H1 (cell line): Measurements from ENCODE around the gene COL4A2. TPM values are rescaled to one million over a fixed set of nuclear protein-coding genes. Genes with fewer than 3 reads are reported as not detected.

ENCODE experiments used
- CTCF ChIA-PET: fragments of 300-600 bp; sonication (Branson Sonifier 250); formaldehyde crosslinking; loops from one replicate; lab custom pipeline; 2021; ENCODE audit not compliant: partially characterized antibody; lab: Charles Lee
- POLR2A ChIA-PET: fragments of 300-600 bp; sonication (Branson Sonifier 250); formaldehyde crosslinking; loops from one replicate; lab custom pipeline; 2021; ENCODE audit warnings: inconsistent platforms; ENCODE audit not compliant: partially characterized antibody; lab: Charles Lee
- DNase-seq, 2 experiments: peaks; one replicate each; pipeline versions ENCODE4 v3.0.0 to v3.0.0-alpha.2; 2010 to 2022; ENCODE audit warnings: low spot score in 2 of 2, low read depth in 1 of 2, mixed read lengths in 1 of 2
- FAIRE-seq: peaks from 2 replicates; lab custom pipeline; 2011; peaks lifted over from hg19 to GRCh38; lab: Jason Lieb, UNC
- H2AFZ ChIP-seq: 2 replicates; pipeline ENCODE4 v1.8.1; 2012; ENCODE audit warnings: low read length, inconsistent platforms
- H2AK5ac ChIP-seq: 2 replicates; pipeline ENCODE4 v1.6.1; 2013; ENCODE audit warnings: low read depth, low read length
- H2BK120ac ChIP-seq: replicated peaks from 2 replicates; pipeline ENCODE3; 2013; ENCODE audit warnings: low read depth, low read length, inconsistent platforms
- H2BK12ac ChIP-seq: 2 replicates; pipeline ENCODE4 v1.6.1; 2013; ENCODE audit warnings: low read depth, low read length
- H2BK15ac ChIP-seq: 2 replicates; pipeline ENCODE4 v1.6.1; 2013; ENCODE audit warnings: low read length
- H2BK20ac ChIP-seq: 2 replicates; pipeline ENCODE4 v1.6.1; 2013; ENCODE audit warnings: low read length
- H2BK5ac ChIP-seq: 2 replicates; pipeline ENCODE4 v1.6.1; 2013; ENCODE audit warnings: low read depth, low read length
- H3K14ac ChIP-seq: 2 replicates; pipeline ENCODE4 v1.6.1; 2013; ENCODE audit warnings: inconsistent platforms; ENCODE audit not compliant: insufficient read length
- H3K18ac ChIP-seq: 2 replicates; pipeline ENCODE4 v1.6.1; 2013; ENCODE audit warnings: low read length; ENCODE audit errors: extremely low read depth
- H3K23ac ChIP-seq: 2 replicates; pipeline ENCODE4 v1.6.1; 2013; ENCODE audit warnings: inconsistent platforms; ENCODE audit not compliant: insufficient read length
- H3K23me2 ChIP-seq: 2 replicates; pipeline ENCODE4 v1.6.1; 2013; ENCODE audit warnings: low read depth, low read length
- H3K27ac ChIP-seq: 2 replicates; pipeline ENCODE4 v1.6.1; 2011; ENCODE audit warnings: low read depth, low read length, inconsistent platforms
- H3K27me3 ChIP-seq, 4 experiments: replicated peaks in 1 of 4; 1 replicate in 1 of 4; 2 replicates in 3 of 4; pipeline versions ENCODE4 v1.6.1 to v1.8.1; 2011 to 2013; ENCODE audit warnings: low read length in 3 of 4, mild to moderate bottlenecking in 3 of 4, inconsistent platforms in 2 of 4, mixed read lengths in 2 of 4, moderate library complexity in 1 of 4; ENCODE audit not compliant: control insufficient read depth in 3 of 4, insufficient read depth in 3 of 4; ENCODE audit errors: extremely low read depth in 1 of 4
- H3K36me3 ChIP-seq, 4 experiments: 2 replicates each; pipeline versions ENCODE4 v1.6.1 to v1.8.1; 2011 to 2013; ENCODE audit warnings: mild to moderate bottlenecking in 4 of 4, low read length in 3 of 4, moderate library complexity in 2 of 4, control low read depth in 1 of 4, inconsistent platforms in 1 of 4; ENCODE audit not compliant: insufficient read depth in 4 of 4, control insufficient read depth in 2 of 4
- H3K4ac ChIP-seq: replicated peaks from 2 replicates; pipeline ENCODE3; 2013; ENCODE audit warnings: low read length, low read depth, mixed read lengths, inconsistent platforms; ENCODE audit not compliant: insufficient read length
- H3K4me1 ChIP-seq, 4 experiments: replicated peaks in 1 of 4; 1 replicate in 1 of 4; 2 replicates in 3 of 4; pipeline versions ENCODE4 v1.6.1 to v1.8.1; 2011 to 2013; ENCODE audit warnings: low read length in 3 of 4, inconsistent platforms in 2 of 4, mixed read lengths in 1 of 4; ENCODE audit not compliant: insufficient read depth in 4 of 4, control insufficient read depth in 3 of 4
- H3K4me2 ChIP-seq, 2 experiments: 2 replicates each; pipeline versions ENCODE4 v1.6.1 to v1.8.1; 2011 to 2013; ENCODE audit warnings: low read depth in 2 of 2, low read length in 2 of 2, control low read depth in 1 of 2, inconsistent platforms in 1 of 2, mild to moderate bottlenecking in 1 of 2; ENCODE audit not compliant: insufficient read depth in 1 of 2
- H3K4me3 ChIP-seq, 4 experiments: fragments of 200-600, 300-600 bp in 1 of 4; sonication (generic), shearing (Covaris generic), sonication (Bioruptor Twin) in 1 of 4; 2 replicates each; pipeline versions ENCODE4 v1.5.1 to v1.8.1; 2011 to 2016; ENCODE audit warnings: low read length in 4 of 4, low read depth in 3 of 4, control low read depth in 2 of 4, inconsistent platforms in 2 of 4, mild to moderate bottlenecking in 2 of 4, mixed read lengths in 1 of 4, moderate library complexity in 1 of 4; ENCODE audit not compliant: insufficient read depth in 2 of 4; ENCODE audit errors: extremely low read depth in 1 of 4
- H3K56ac ChIP-seq: replicated peaks from 2 replicates; pipeline ENCODE3; 2013; ENCODE audit warnings: low read depth, mild to moderate bottlenecking, mixed read lengths, low read length, inconsistent platforms; ENCODE audit not compliant: insufficient read length
- H3K79me1 ChIP-seq: 2 replicates; pipeline ENCODE4 v1.6.1; 2013; ENCODE audit warnings: low read depth, low read length, control low read depth
- H3K79me2 ChIP-seq, 2 experiments: 2 replicates each; pipeline versions ENCODE4 v1.6.1 to v1.8.1; 2012 to 2013; ENCODE audit warnings: low read length in 2 of 2, mild to moderate bottlenecking in 2 of 2, inconsistent platforms in 1 of 2; ENCODE audit not compliant: insufficient read depth in 2 of 2, control insufficient read depth in 1 of 2
- H3K9ac ChIP-seq, 4 experiments: replicated peaks in 1 of 4; 1 replicate in 1 of 4; 2 replicates in 3 of 4; pipeline versions ENCODE4 v1.6.1 to v1.8.1; 2011 to 2013; ENCODE audit warnings: low read depth in 3 of 4, low read length in 3 of 4, control low read depth in 2 of 4, mild to moderate bottlenecking in 2 of 4, moderate library complexity in 2 of 4, inconsistent platforms in 1 of 4; ENCODE audit errors: extremely low read depth in 1 of 4
- H3K9me3 ChIP-seq, 2 experiments: 2 replicates each; pipeline versions ENCODE4 v1.6.1 to v1.8.1; 2012 to 2013; ENCODE audit warnings: mild to moderate bottlenecking in 2 of 2, moderate library complexity in 2 of 2, control low read depth in 1 of 2, inconsistent platforms in 1 of 2, low read depth in 1 of 2, low read length in 1 of 2, mixed read lengths in 1 of 2; ENCODE audit not compliant: insufficient read depth in 2 of 2
- H4K20me1 ChIP-seq, 2 experiments: replicated peaks in 1 of 2; 2 replicates each; pipeline versions ENCODE3 to v1.8.1; 2011 to 2013; ENCODE audit warnings: inconsistent platforms in 2 of 2, low read length in 2 of 2, mild to moderate bottlenecking in 1 of 2; ENCODE audit not compliant: insufficient read depth in 2 of 2, control insufficient read depth in 1 of 2
- H4K5ac ChIP-seq: 2 replicates; pipeline ENCODE4 v1.6.1; 2013; ENCODE audit warnings: low read length, low read depth, mixed read lengths, inconsistent platforms; ENCODE audit not compliant: insufficient read length
- H4K8ac ChIP-seq: 2 replicates; pipeline ENCODE4 v1.8.0; 2013; ENCODE audit warnings: mild to moderate bottlenecking, moderate library complexity, low read length, inconsistent platforms; ENCODE audit not compliant: insufficient read depth; ENCODE audit errors: extremely low read depth
- H4K91ac ChIP-seq: replicated peaks from 2 replicates; pipeline ENCODE3; 2013; ENCODE audit warnings: low read length, mixed read lengths, inconsistent platforms; ENCODE audit not compliant: insufficient read length
- BRCA1 ChIP-seq: IDR thresholded peaks from 2 replicates; pipeline ENCODE4 v1.6.1; 2012; ENCODE audit warnings: low read depth, low read length, improper control_type of control experiment
- CBX8 ChIP-seq: fragments of 300-800, 300-1000 bp; sonication (generic); IDR thresholded peaks from 2 replicates; pipeline ENCODE4 v1.7.1; 2016; ENCODE audit warnings: low read depth, low read length, borderline replicate concordance
- CEBPB ChIP-seq: IDR thresholded peaks from 2 replicates; pipeline ENCODE4 v1.6.1; 2012; ENCODE audit warnings: low read depth, low read length
- EZH2 ChIP-seq: fragments of 200-600 bp; sonication (generic); IDR thresholded peaks from 2 replicates; pipeline ENCODE4 v1.7.1; 2012; ENCODE audit warnings: low read depth, mild to moderate bottlenecking, moderate library complexity, low read length, inconsistent platforms; ENCODE audit not compliant: severe bottlenecking
- HDAC2 ChIP-seq, 2 experiments: fragments of 300-600 bp in 1 of 2; sonication (generic) in 1 of 2; IDR thresholded peaks; 2 replicates each; pipeline ENCODE4 v1.6.1; 2011 to 2012; ENCODE audit warnings: low read depth in 2 of 2, low read length in 2 of 2, mild to moderate bottlenecking in 2 of 2, moderate library complexity in 2 of 2, borderline replicate concordance in 1 of 2, inconsistent platforms in 1 of 2
- MAX ChIP-seq: IDR thresholded peaks from 2 replicates; pipeline ENCODE4 v1.6.1; 2012; ENCODE audit warnings: inconsistent platforms
- NANOG ChIP-seq: IDR thresholded peaks from 2 replicates; pipeline ENCODE4 v1.6.1; 2011; ENCODE audit warnings: low read length, low read depth, mild to moderate bottlenecking, inconsistent platforms; ENCODE audit not compliant: insufficient read depth, poor library complexity, severe bottlenecking
- SIN3A ChIP-seq, 2 experiments: IDR thresholded peaks in 1 of 2; conservative IDR thresholded peaks in 1 of 2; 2 replicates each; pipeline ENCODE4 v1.6.1; 2011 to 2012; ENCODE audit warnings: low read length in 2 of 2, improper control_type of control experiment in 1 of 2, low read depth in 1 of 2, mild to moderate bottlenecking in 1 of 2
- SIX5 ChIP-seq: IDR thresholded peaks from 2 replicates; pipeline ENCODE4 v1.6.1; 2011; ENCODE audit warnings: mild to moderate bottlenecking, low read depth, low read length
- TBP ChIP-seq: IDR thresholded peaks from 2 replicates; pipeline ENCODE4 v1.6.1; 2011; ENCODE audit warnings: low read depth, low read length, improper control_type of control experiment
- WGBS, 2 experiments: shearing (Covaris generic) in 1 of 2; methylation state at CpG; one replicate each; pipeline versions ENCODE4 v1.1.6 to v1.1.7; 2013 to 2015; ENCODE audit warnings: low lambda C conversion rate in 2 of 2, mixed read lengths in 2 of 2, inconsistent platforms in 1 of 2, low coverage in 1 of 2, missing lambda C conversion rate in 1 of 2; ENCODE audit not compliant: insufficient replicate concordance in 2 of 2, insufficient coverage in 1 of 2, insufficient read length in 1 of 2; ENCODE audit errors: extremely low coverage in 1 of 2, missing lambda C conversion rate in 1 of 2; 5-methylcytosine and 5-hydroxymethylcytosine counted together
- polyA plus RNA-seq, 7 experiments: library from polyadenylated mRNA; depleted of rRNA in 3 of 7; stranded (reverse) in 5 of 7; unstranded in 2 of 7; fragments of >200 nt in 5 of 7; fragments of 200-250 nt in 2 of 7; gene quantifications; 1 replicate in 5 of 7; 2 replicates in 1 of 7; 4 replicates in 1 of 7; pipeline versions ENCODE4 v1.2.1 to v1.2.3, GENCODE V29; 2011 to 2013; ENCODE audit warnings: missing spikeins in 2 of 7, mixed read lengths in 2 of 7
- total RNA-seq: library from RNA; stranded (reverse); fragmentation: NEBNext Ultra II Directional; extraction: Animal tissue kit (Norgen Biotek cat#: 25700); gene quantifications from 2 replicates; pipeline ENCODE4 v1.2.1, GENCODE V29; 2021
- TF ChIP-seq, protein P1 (sequence below): IDR thresholded peaks from 2 replicates; pipeline ENCODE4 v1.6.1; 2011; ENCODE audit warnings: low read length, improper control_type of control experiment

COL4A2 gene
- total and polyA plus RNA-seq, 2 of the 8 experiments (the other 6 are each of a cell fraction or from before 2014, with no cell fraction given) = 80.4 to 87.3 TPM

- H2BK15ac ChIP-seq = no peak overlapping the region
- H2BK120ac ChIP-seq = no peak overlapping the region
- H4K20me1 ChIP-seq = peaks cover 0 to 2% of the 10 kb centered on the region in 2 experiments
- no peaks in the 10 kb centered on the region; the same call in 1 of the 2 replicates for H3K23me2 ChIP-seq
- no peaks in the 10 kb centered on the region for H3K79me1 ChIP-seq
- H2AFZ ChIP-seq = no peak overlapping the region
- H3K23ac ChIP-seq = no peak overlapping the region
- FAIRE-seq (no peak), DNase-seq (no peak)
- H4K91ac ChIP-seq = no peak overlapping the region
- H2BK20ac ChIP-seq = no peak overlapping the region
- ChIA-PET POLR2A (no interaction called here), CTCF (interaction anchor here (0.7 to 1.3 kb wide), 3 partner anchors 205 to 240 kb away, joined by 3 to 4 read pairs (median 3); no protein-coding TSS in a partner anchor)
- no peak overlapping the region for H3K9ac ChIP-seq
- H2AK5ac ChIP-seq = no peak overlapping the region
- no peak overlapping the region for H3K18ac ChIP-seq
- H3K14ac ChIP-seq = no peak overlapping the region
- no peak overlapping the region for H3K56ac ChIP-seq
- no peak overlapping the region for H3K4me2 ChIP-seq
- no peak overlapping the region for H4K8ac ChIP-seq
- 93% methylated on average over 15 of the region's 15 CpGs; no CpG with 5 or more reads in 1 of the 2 experiments for WGBS, 2 experiments
- no peak overlapping the region for H3K4me3 ChIP-seq
- no peak overlapping the region for H3K4ac ChIP-seq
- no peak overlapping the region for H2BK12ac ChIP-seq
- no peaks in the 10 kb centered on the region for H3K9me3 ChIP-seq
- H2BK5ac ChIP-seq = no peak overlapping the region
- no peak overlapping the region for H4K5ac ChIP-seq
- H3K4me1 ChIP-seq = peaks cover 0 to 3% (median 1%) of the 10 kb centered on the region in 4 experiments; a peak in 2 of 7 replicates
- no peaks in the 10 kb centered on the region for H3K27me3 ChIP-seq
- H3K36me3 ChIP-seq = peaks cover 0 to 4% (median 2%) of the 10 kb centered on the region in 4 experiments; a peak in 6 of 8 replicates
- H3K27ac ChIP-seq = no peak overlapping the region
- no peaks in the 10 kb centered on the region for H3K79me2 ChIP-seq
- TF ChIP-seq HDAC2 (IDR thresholded peaks at IDR 0.05; ENCODE audit: borderline replicate concordance in 1 of 2, low read depth in 2 of 2, low read length in 2 of 2) (no peak), TBP (no peak), MAX (no peak), CBX8 (no peak), CEBPB (no peak), BRCA1 (no peak), SIX5 (no peak), EZH2 (no peak), NANOG (no peak), SIN3A (conservative IDR thresholded peaks at IDR 0.05 in 1 of 2, IDR thresholded peaks at IDR 0.05 in 1 of 2; ENCODE audit: low read depth in 1 of 2, low read length in 2 of 2) (no peak)
- TF ChIP-seq, protein P1, sequence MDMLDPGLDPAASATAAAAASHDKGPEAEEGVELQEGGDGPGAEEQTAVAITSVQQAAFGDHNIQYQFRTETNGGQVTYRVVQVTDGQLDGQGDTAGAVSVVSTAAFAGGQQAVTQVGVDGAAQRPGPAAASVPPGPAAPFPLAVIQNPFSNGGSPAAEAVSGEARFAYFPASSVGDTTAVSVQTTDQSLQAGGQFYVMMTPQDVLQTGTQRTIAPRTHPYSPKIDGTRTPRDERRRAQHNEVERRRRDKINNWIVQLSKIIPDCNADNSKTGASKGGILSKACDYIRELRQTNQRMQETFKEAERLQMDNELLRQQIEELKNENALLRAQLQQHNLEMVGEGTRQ = no peak
Measured at GRCh38 chr13:110462091-110462490, 155.0 kb downstream of the COL4A2 start.
